ENCODE measurements around the gene HYAL3. TPM values are rescaled to one million over a fixed set of nuclear protein-coding genes. Genes with fewer than 3 reads are reported as not detected.

Gene HYAL3
- total RNA-seq, 2 donors from 2014 or later: 2.6 to 3.3 TPM

DNA sequence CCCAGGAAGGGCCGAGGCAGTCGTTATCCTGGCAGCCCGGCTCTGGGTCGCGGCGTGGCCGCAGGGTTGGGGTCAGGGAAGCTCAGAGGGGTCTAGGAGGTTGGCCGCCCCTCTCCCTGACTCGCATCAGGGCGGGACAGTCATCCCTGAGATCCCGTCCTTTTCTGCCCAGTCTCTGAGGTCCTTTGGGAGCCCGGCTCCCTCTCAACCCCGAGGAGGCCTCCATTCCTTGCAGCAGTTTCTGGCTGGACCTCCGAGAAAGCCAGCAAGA lies 22.8 kb upstream of the HYAL3 start:
- 16 to 23% methylated on average over 9 to 14 of the region's 14 CpGs for WGBS, 2 experiments (ENCODE audit: insufficient coverage in 1 of 2, insufficient read length in 1 of 2)
- H3K27me3 Mint-ChIP-seq (ENCODE audit: insufficient read depth): no peaks in the 10 kb centered on the region
- peaks cover 62% of the 10 kb centered on the region for H3K36me3 ChIP-seq (ENCODE audit: control insufficient read depth, insufficient read depth, low read length)
- TF ChIP-seq, protein P1, sequence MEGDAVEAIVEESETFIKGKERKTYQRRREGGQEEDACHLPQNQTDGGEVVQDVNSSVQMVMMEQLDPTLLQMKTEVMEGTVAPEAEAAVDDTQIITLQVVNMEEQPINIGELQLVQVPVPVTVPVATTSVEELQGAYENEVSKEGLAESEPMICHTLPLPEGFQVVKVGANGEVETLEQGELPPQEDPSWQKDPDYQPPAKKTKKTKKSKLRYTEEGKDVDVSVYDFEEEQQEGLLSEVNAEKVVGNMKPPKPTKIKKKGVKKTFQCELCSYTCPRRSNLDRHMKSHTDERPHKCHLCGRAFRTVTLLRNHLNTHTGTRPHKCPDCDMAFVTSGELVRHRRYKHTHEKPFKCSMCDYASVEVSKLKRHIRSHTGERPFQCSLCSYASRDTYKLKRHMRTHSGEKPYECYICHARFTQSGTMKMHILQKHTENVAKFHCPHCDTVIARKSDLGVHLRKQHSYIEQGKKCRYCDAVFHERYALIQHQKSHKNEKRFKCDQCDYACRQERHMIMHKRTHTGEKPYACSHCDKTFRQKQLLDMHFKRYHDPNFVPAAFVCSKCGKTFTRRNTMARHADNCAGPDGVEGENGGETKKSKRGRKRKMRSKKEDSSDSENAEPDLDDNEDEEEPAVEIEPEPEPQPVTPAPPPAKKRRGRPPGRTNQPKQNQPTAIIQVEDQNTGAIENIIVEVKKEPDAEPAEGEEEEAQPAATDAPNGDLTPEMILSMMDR (conservative IDR thresholded peaks at IDR 0.05): no peak
- peaks cover 35% of the 10 kb centered on the region for H3K4me1 Mint-ChIP-seq
- H3K4me3 ChIP-seq (ENCODE audit: low read length): peak overlapping the region; percentile 100
- H3K9me3 Mint-ChIP-seq: no peaks in the 10 kb centered on the region
- DNase-seq: no peak
- peaks cover 32% of the 10 kb centered on the region for H3K36me3 Mint-ChIP-seq (ENCODE audit: low read depth)
- peak overlapping the region; percentile 66 for H3K27ac ChIP-seq (ENCODE audit: low read depth, low read length)
- no peaks in the 10 kb centered on the region for H3K27me3 ChIP-seq (ENCODE audit: control insufficient read depth, insufficient read depth, low read length, poor library complexity, severe bottlenecking)
- peak overlapping the region; percentile 87 for H3K4me3 Mint-ChIP-seq
- H3K27ac Mint-ChIP-seq: peak overlapping the region; percentile 74
- H3K4me1 ChIP-seq (ENCODE audit: control insufficient read depth, insufficient read depth, low read length): peaks cover 23% of the 10 kb centered on the region
- no peak overlapping the region for H3K9ac ChIP-seq (ENCODE audit: extremely low read depth, low read length, poor library complexity, severe bottlenecking)
- no peaks in the 10 kb centered on the region for H3K9me3 ChIP-seq (ENCODE audit: control insufficient read depth, low read length)

DNA sequence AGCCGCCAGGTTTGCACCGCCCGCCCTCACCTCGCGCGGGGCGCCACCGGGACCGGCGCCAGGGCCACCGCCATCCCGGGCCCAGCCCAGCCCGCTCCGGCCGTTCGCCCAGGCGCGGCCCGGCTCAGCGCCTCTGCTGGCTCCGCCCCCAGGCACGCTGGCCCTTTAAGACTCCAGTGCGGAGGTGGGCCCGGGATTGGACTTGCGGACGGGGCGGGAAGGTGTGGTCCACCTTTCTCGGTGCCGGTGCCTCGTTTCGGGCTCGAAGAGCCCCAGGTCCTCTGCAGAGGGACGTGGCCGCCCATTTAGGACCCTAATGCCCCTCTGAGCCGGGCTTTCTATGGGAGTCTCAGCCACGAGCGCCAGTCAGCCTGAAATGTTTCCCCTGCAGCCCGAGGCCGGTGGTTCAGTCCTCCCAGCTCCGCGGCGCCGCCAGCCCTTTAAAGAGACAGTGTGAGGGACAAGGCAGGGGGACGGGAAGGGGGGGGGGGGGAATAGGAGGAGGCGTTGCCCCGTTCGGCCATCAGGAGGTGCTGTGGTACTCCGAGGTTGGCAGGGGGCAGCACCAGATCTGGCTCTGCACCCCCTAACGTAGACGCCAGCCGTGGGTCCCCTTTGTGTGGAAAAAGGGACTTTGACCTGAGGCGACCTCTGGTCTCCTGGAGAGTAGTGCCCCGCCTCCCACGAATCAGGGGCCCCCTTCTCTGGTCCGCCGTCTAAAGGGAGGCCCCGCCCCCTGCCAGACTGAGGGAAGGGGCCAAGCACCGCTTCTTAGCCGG lies 22.3 kb upstream of the HYAL3 start:
- Mint-ChIP-seq H3K4me1 (peaks cover 35% of the 10 kb centered on the region), H3K4me3 (peak overlapping the region; percentile 87), H3K27me3 (ENCODE audit: insufficient read depth) (no peaks in the 10 kb centered on the region), H3K9me3 (no peaks in the 10 kb centered on the region), H3K27ac (peak overlapping the region; percentile 99), H3K36me3 (ENCODE audit: low read depth) (peaks cover 38% of the 10 kb centered on the region)
- Histone ChIP-seq H3K4me3 (ENCODE audit: low read length) (peak overlapping the region; percentile 100), H3K9ac (ENCODE audit: extremely low read depth, low read length, poor library complexity, severe bottlenecking) (peak overlapping the region; percentile 97), H3K9me3 (ENCODE audit: control insufficient read depth, low read length) (no peaks in the 10 kb centered on the region), H3K36me3 (ENCODE audit: control insufficient read depth, insufficient read depth, low read length) (peaks cover 59% of the 10 kb centered on the region), H3K27me3 (ENCODE audit: control insufficient read depth, insufficient read depth, low read length, poor library complexity, severe bottlenecking) (no peaks in the 10 kb centered on the region), H3K4me1 (ENCODE audit: control insufficient read depth, insufficient read depth, low read length) (peaks cover 23% of the 10 kb centered on the region), H3K27ac (ENCODE audit: low read depth, low read length) (peak overlapping the region; percentile 100)
- peak; percentile 97 for DNase-seq
- TF ChIP-seq, protein P1 (conservative IDR thresholded peaks at IDR 0.05): peak; percentile 83
- WGBS, 2 experiments (ENCODE audit: insufficient coverage in 1 of 2, insufficient read length in 1 of 2): 1% methylated on average over 20 to 58 of the region's 59 CpGs

DNA sequence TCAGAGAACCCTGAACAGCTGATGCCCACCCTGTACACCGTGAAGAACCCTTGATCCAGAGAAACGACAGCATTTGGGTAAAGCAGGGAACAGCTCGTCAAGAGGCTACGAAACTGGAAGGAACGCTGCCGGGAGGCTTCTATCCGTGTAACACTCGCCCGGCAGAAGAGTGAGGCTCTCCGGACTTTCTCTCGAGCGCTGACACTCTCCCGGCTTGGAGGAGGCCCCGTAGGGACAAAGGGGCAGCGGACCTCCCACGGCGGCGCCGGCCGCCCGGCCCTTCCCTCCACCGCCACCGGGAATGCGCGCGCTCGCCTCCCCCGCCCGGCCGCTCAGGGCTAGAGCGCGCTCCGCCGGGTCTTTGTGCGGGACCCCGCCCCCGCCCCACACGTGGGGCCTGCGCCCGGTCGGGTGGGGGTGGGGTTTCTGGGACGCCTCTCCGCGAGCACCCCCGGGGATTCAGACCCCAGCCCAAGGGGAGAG lies 21.7 kb upstream of the HYAL3 start:
- Mint-ChIP-seq H3K27ac (peak overlapping the region; percentile 93), H3K27me3 (ENCODE audit: insufficient read depth) (no peaks in the 10 kb centered on the region), H3K9me3 (no peaks in the 10 kb centered on the region), H3K36me3 (ENCODE audit: low read depth) (peaks cover 38% of the 10 kb centered on the region), H3K4me3 (peak overlapping the region; percentile 87), H3K4me1 (peaks cover 35% of the 10 kb centered on the region)
- peak overlapping the region; percentile 100 for H3K27ac ChIP-seq (ENCODE audit: low read depth, low read length)
- H3K4me1 ChIP-seq (ENCODE audit: control insufficient read depth, insufficient read depth, low read length): peaks cover 23% of the 10 kb centered on the region
- peak overlapping the region; percentile 97 for H3K9ac ChIP-seq (ENCODE audit: extremely low read depth, low read length, poor library complexity, severe bottlenecking)
- peak overlapping the region; percentile 100 for H3K4me3 ChIP-seq (ENCODE audit: low read length)
- no peaks in the 10 kb centered on the region for H3K27me3 ChIP-seq (ENCODE audit: control insufficient read depth, insufficient read depth, low read length, poor library complexity, severe bottlenecking)
- peak; percentile 90 for DNase-seq
- WGBS, 2 experiments (ENCODE audit: insufficient coverage in 1 of 2, insufficient read length in 1 of 2): 0% methylated on average over 14 to 45 of the region's 45 CpGs
- TF ChIP-seq, protein P1 (conservative IDR thresholded peaks at IDR 0.05): no peak
- H3K36me3 ChIP-seq (ENCODE audit: control insufficient read depth, insufficient read depth, low read length): peaks cover 53% of the 10 kb centered on the region
- no peaks in the 10 kb centered on the region for H3K9me3 ChIP-seq (ENCODE audit: control insufficient read depth, low read length)

All from endodermal cell (in vitro differentiated cells).